Cerebellar nuclear complex (tissue), 1 donor: ENCODE results near the gene SYNGR2.

ENCODE experiments used
- DNase-seq, 2 experiments: peaks; one replicate each; lab custom pipeline; 2025; lab: John Stamatoyannopoulos, UW

The SYNGR2 gene

GRCh38 chr17:78168242-78168902, at the start of gene SYNGR2:
TSS of gene SYNGR2 (plus strand) at chr17:78168581. CDS start at chr17:78168617, 36 bp downstream.
- DNase-seq: no peak

- no peak for DNase-seq
Measured at GRCh38 chr17:78118801-78119241, 49.6 kb upstream of the SYNGR2 start.

DNA sequence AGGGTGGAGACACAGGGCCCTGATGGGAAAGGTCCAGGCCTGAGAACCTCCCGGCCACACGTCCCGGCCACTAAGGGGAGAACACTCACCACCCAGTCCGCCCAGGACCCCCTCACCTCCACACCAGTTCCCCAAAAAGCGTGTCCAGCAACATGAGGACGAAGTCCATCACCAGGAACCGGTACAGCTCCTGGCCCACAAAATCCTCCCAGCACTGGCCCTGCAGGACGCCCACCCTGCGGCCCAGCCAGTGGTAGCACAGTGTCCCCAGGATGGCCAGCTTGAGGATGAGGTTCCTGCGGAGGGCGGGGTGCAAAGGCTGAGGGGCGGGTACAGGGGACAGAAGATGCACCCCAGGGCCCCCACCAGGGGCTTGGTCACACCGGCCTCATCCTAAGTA, 47.8 kb upstream of the SYNGR2 start:
- DNase-seq: no peak

DNA sequence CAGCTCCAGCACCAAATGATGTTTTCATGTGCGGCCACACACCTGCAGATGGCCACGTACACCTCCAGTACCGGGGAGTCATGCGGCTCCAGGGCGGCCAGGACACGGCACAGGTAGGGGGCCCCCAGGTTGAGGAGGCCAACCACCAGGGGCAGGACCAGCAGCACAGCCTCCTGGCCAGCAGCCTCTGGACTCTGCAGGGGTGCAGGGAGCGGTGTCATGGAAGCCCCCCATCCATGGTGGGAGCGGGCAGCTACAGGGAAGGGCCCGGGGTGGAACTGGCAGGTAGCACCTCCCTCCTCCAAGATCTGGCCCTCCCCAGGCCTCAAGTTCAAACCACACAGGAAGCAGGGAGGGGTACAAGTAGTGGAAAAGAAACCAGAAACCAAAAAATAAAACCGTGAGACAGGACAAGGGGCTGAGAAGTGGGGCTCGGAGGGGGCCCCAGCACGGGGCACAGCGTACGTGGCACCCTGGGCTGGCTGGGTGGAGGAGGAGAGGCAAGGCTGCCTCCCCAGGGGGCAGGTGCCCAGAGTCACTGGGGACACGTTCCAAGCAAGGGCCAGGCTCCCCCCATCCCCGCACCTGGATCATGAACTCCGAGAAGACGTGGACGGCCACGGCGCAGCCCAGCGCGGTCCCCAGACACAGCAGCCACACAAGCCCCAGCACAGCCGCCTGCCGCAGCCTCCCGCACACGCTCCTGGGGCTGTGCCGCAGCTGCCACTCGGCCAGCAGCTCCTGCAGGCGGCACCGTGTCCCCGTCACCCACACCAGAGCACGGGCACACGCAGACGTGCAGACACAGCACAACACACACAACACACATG, 47.2 kb upstream of the SYNGR2 start:
- DNase-seq: no peak

GRCh38 chr17:78121801-78122215, 46.6 kb upstream of the SYNGR2 start:
- DNase-seq: no peak

DNA sequence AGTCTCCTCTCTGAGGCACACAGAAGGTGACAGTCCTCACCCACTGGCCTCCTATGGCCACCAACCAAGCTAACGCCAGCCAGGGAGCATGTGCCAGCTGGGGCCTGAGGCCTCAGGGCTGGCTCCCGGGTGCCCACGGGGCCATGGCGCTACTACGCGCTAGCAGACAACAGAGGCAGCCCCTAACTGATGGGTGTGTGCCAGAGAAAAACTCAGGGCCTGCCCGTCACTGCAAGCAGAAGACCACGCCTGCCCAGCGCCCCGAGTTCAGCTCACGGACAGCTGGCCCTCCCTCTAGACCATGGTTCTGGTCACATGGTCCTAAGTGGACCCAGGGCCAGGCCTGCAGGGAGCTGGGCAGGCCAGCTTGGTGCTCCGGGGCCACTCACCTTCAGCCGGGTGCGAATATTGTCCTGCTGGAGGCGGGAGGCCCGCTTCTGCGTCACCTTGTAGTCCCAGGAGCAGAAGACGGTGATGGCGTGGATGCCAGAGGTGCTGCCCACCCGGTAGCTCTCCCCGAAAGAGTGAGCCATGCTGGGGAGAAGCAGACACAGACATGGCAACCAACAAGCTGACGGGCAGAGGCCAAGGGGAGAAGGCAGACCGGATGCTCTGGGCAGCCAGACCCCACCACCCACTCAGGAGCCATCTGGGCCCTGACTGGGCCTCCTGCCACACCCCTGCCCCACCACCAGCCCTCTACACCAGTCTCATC, 46.0 kb upstream of the SYNGR2 start:
- no peak for DNase-seq

DNA sequence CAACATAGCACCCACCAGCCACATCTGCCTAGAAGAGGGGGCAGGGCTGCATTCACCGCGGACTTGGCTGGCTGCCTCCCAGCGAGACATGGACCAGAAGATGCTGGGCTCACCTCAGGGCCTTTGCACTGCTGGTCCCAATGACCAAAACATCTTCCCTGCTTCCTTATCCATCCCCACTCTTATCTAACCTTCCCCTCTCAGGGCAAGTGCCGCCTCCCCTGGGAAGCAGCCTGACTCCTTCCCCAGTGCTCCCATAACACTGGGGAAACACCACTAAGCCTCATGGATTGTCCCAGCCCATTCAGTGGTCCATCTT, 45.5 kb upstream of the SYNGR2 start:
- DNase-seq: no peak

DNA sequence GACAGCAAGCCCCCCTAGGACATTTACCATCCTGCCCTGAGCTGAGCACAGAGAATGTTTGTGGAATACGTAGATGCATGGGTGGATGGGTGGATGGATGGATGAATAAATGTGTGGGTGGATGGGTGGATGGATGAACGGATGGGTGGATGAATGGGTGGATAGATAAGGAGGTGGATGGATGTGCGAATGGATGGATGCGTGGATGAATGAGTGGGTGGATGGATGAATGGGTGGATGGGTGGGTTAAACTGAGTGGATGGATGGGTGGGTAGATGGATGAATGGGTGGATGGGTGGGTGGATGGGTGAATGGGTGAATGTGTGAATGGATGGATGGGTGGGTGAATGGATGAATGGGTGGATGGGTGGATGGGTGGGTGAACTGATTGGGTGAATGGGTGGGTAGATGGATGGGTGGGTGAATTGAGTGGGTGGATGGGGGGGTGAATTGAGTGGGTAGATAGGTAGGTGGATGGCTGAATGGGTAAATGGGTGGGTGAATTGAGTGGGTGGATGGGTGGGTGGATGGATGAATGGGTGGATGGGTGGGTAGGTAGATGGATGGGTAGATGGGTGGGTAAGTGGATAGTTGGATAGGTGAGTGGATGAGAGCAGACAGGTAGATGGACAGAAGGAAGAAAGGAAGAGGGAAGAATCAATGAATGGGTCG, 45.0 kb upstream of the SYNGR2 start:
- DNase-seq: no peak

DNA sequence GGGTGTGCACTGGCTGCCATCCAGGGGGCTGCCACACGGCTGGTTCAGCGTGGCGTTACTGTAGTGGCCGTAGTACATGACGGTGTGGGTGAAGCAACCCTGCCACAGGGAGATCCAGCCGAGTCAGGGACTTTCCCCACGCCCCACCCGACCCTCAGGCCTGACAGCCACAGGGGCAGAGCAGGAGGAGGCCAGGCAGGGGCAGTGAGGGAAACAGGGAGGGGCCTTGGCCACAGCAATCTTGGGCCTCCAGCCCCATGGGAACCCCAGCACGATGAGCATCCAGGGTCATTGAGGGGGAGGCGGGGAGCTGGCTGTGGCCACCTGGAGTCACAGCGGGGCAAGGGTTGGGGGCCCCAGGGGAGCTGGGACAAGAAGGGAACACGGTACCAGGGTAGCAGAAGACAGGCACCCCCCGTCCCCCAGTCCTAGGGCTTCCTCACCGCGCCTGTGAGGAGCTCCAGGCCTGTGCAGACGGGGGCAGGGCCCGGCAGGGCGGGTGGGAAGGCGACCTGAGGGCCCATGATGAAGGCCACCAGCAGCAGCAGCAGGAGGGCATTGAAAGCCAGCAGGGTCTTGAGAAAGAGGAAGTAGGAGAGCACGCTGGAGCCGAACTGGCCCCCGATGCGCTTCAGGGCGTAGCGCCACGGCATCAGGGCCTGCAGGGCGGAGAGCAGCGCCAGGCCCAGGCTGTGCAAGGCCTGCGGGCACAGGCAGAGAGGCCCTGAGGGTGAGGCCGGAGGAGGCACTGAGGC, 44.1 kb upstream of the SYNGR2 start:
- no peak for DNase-seq

- no peak for DNase-seq
Measured at GRCh38 chr17:78124836-78125137, 43.6 kb upstream of the SYNGR2 start.

DNA sequence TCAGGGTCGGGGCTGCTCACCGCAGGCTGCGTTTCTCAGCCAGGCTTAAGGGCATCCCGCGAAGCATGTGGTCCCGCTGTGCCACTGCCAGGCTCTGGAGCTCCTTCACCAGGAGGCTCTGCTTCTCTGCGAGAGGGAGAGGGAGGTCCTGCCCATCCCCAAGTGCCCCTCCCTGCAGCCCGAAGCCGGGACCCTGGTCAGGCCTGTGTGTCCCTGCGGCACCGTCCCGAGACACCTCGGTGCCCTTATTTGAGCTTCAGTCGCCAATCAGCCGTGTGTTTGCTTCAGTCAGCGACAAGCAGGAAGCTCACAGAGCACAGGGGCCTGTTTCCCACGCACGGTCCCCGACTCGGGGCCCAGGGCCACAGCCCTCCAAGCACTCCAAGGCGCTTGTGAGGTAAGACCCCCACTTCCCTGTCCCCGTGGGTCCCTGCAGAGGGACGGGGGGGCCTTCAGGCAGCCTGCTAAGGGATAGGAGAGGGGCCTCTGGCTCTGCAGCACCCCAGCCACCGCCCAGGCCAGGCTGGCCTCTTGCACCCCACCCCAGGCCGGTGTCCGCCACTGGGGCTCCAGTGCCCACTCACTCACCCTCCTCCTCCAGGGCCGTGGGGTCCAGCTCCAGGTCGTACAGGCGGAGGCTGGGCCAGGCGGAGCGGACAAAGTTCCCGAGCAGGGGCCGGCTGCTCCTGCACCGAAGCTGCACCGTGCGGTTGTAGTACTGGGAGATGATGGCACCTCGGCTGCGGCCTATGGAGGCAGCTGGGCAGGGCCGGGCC, 43.1 kb upstream of the SYNGR2 start:
- no peak for DNase-seq

DNA sequence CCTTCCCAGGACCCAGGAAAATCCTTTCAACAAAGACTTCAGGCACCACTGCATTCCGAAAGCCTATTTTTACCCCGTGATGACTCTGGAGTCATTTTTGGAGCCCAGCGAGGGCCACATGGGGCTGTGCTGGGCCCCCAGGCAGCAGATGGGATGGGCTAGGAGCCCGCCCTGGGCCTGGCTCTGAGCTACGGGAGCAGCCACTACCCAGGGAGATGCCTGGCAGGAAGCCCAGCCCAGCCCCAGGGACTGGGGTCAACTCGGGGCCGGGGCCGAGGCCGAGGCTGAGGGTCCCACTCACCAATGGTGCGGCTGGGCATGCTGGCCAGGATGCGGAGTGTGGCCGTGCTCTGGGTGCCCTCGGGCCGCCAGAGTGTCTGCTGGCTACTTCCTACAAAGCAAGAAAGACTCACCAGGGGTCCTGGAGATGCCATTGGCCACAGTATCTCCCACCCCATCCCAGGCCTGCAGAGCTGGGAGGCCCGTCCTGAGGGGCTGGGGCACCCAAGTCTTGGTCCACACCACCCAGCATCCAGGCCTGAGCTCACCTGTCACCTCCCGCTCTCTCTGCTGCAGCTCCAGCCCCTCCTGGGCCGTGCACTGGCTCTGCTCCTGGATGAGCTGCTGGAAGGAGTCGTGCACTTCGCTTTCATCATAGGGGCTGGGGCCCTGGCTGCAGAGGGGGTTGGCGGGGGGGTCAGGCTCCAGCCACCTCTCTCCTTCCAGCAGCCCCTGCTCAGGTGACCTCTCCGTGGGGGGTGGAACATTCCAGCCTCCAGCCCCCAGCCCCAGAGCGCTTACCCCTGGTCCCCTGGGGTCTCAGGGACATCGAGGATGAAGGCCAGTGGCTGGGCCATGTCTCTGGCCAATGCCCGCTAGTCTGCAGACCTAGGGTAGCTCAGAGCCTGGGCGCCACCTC, 42.1 kb upstream of the SYNGR2 start:
- DNase-seq: no peak

DNA sequence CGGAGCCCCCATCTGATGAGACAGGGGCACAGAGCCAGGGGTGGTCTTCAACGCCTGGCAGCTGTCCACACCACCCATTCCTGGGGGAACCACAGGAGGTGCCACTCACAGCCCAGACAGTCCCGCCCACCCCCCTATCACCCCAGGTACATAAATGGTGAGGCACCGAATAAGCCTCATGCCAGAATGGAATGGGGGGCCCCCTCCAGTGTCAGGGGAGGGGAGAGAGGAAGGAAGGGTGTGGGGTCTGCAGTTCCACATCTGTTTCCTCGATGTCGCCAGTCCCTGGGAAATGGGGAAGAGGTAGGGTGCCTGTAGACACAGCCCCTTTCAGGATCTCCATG, 41.5 kb upstream of the SYNGR2 start:
- DNase-seq: no peak

GRCh38 chr17:78127239-78127887, 41.0 kb upstream of the SYNGR2 start:
- no peak for DNase-seq

DNA sequence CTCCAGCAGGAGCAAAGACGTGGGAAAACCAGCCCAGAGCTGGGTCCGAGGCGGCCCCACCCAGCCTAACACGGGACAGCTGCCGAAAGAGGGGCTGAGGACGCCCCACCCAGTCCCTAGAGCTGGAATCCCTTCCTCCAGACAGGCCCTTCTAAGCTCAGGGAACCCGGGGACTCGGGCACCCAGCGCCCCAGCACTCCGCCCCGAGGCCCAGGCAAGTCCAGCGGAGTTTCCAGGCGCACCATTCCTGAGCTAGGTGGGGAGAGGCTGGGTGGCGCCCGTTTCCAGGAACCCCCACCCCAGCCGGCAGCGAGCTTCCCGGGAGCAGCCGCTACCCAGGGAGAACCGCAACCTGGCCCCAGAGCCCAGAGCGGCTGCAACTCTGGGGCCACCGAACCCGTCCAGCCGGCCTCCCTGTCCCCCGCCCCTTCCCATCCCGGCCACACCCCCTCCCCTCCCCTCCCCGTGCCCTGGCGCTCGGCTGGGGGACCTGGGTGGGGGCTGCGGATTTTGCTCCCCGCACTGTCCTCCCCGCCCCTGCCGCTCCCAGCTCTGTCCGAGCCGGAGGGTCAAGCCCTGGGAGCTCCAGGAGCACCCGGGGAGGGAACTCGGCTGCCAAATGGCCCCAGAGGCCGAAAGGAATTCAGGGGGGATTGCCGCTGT, 40.4 kb upstream of the SYNGR2 start:
- DNase-seq: no peak

DNA sequence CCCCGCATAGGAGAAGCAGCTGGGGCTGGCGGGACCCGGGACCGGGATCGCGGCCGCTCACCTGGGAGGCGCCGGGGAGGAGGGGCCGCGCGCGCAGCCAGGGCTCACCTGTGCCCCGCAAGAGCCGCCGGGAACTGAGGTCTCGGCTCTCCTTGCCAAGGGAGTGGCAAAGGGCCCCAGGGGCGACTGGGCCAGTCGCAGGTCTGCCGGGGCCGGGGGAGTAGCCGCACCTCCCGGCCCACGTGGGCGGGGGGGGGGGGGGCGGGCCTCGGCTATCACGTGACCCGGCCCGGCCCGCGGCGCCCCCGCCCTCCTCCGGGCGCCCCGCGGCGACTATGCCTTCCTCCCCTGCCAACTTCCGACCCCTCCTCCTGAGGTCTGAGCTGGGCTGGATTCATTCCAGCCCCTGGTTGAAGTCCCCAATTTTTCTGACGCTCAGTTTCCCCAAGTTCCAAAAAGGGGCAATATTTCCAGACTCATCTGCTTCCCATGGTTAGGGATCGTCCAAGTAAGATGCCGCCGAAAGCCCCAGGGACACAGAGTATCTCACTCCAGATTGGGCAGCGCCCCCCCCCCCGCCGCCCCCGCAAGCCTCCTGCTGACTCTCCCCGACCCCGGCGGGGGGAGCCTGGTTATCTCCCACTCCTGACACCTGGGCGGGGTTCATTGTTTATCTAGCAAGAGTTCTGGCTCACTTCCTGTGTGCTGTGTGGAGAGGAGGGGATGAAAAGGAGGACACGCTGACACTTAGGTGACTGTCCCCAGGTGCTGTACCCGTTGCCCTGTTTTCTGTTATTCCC, 39.6 kb upstream of the SYNGR2 start, which contains the start of gene TMC6:
TSS of gene TMC6 (minus strand) at position 205 of the 800 bp plus-strand sequence. CDS start 1,923 bp downstream, outside the sequence.
- DNase-seq: no peak

GRCh38 chr17:78129351-78130089, 38.9 kb upstream of the SYNGR2 start:
- DNase-seq: no peak
